ENCODE measurements around the gene CSH2.
"Not testable (repeated sequence)": the region's sequence is repeated elsewhere in the genome, so short reads cannot be mapped to it uniquely, and the experiment has no call there.

The CSH2 gene

DNA sequence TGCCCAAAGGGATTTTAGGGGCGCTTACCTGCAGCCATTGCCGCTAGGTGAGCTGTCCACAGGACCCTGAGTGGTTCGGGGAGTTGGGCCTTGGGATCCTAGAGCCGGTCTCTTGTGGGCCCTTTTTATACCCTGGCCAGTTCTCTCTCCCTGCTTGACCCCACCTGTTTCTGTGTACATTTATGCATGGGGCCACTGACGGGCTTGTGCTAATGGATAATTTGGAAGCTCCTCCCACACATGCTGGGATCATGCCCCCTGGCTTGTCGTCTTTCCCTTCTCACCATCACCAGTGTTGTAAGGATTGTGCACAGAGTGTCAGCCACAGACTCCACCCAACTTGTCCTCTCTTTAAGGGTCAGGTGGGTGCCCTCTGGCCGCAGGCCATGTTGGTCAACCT is at the start of gene CSH2:
CSH2 (minus strand) TSS at position 101 of the 400 bp plus-strand sequence; CDS start at position 38, 63 bp downstream.
- intact Hi-C loops (cut with DNase I) = not testable (repeated sequence)
- DNase-seq = peak in 1 of 10 donors; percentile 18

DNA sequence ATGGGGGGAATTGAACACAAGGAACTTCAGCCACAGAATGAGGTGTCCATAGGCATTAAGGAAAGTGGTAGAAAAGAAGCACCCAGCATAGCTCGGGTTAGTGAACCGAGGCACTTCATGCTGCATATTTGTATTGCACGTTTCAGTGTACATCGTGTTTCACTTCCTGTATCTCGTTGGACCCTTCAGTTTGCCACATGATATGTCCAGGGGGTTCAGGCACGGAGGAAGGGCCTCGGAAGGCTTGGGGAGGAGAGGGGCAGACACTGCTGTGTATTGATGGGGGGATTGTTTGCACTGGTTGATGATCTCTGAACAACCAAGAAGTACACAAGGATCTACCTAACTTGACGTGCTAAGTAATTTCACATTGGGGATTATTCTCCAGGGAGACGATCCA is 48.9 kb upstream of the CSH2 start:
- peak in 2 of 10 donors; percentile 3 to 42 for DNase-seq
- intact Hi-C loops (cut with DNase I) = not testable (repeated sequence)

DNA sequence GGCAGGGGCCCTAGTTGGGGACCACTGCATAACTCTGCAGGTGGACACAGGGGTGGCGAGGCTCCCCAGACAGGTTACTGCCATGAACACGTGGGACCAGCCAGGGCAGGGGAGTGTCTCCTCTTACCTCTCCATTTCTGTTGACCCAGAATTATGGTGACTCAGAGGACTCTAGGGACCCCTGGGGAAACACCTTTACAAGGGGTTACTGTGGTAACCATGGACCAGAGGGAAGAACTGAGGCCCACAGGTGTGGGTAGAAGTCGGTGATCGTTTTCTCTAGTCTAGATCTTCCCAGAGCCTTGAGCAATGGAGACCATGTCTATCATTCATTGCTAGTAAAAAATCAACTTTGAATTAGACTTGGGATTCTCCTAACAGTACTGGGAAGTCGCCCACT is 47.3 kb upstream of the CSH2 start:
- intact Hi-C loops (cut with DNase I) = not testable (repeated sequence)
- peak in 2 of 10 donors; percentile 15 to 45 for DNase-seq

DNA sequence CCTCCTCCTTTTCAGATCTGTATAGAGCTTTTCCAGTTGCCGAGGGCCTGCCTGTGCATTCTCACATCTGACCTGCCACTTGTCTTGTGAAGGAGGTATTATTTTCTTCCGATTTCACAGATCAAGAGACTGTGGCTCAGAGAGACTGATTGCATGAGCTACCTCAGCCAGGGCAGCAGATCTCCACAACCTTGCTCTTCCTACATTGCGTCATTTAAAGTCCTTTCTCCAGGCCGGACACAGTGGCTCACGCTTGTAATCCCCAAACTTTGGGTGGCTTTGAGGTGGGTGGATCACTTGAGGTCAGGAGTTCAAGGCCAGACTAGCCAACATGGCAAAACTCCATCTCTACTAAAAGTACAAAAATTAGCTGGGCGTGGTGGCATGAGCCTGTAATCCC is 46.6 kb upstream of the CSH2 start:
- intact Hi-C loops (cut with DNase I); DNase-seq: not testable (repeated sequence)

DNA sequence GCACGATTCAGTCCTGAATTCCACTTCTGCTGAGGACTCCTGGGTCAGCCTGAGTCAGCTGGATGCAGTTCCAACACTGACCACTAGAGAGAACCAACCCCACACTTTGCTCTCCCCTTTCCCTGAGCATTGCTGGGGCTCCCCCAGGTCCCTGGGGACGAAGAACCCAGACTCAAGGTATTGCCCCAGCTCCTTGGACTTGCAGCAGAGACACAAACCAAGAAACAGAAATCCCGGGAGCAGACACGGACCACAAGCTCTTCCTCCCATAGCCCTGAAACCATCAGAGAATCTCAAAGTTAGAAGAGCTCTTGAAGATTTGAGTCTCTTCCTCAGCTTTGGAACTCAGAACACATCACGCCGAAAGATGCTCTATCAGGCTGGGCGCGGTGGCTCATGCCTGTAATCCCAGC is 45.8 kb upstream of the CSH2 start:
- intact Hi-C loops (cut with DNase I) = loop anchor here (5.0 to 10.0 kb wide), 3 partner anchors 108 to 365 kb away; partner anchors contain the start of gene ERN1
- peak in 7 of 10 donors; percentile 18 to 82 (median 44) for DNase-seq

DNA sequence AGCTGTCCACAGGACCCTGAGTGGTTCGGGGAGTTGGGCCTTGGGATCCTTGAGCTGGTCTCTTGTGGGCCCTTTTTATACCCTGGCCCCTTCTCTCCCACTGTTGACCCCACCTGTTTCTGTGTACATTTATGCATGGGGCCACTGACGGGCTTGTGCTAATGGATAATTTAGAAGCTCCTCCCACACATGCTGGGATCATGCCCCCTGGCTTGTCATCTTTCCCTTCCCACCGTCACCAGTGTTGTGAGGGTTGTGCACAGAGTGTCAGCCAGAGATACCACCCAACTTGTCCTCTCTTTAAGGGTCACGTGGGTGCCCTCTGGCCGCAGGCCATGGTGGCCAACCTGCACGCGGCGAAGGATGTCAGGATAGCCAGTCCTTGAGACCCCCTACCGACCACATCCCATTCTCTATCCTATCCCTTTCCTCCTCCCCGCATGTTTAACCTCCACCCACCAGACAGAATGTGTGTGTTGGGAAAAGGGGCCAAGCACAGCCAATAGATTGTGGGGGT is 45.4 kb upstream of the CSH2 start, which contains the start of gene GH1:
GH1 (minus strand) TSS at position 51 of the 517 bp plus-strand sequence. CDS start 63 bp downstream, outside the sequence.
- intact Hi-C loops (cut with DNase I) = loop anchor here (5.0 to 10.0 kb wide), 3 partner anchors 108 to 366 kb away; partner anchors contain the start of gene ERN1
- peak in 2 of 10 donors; percentile 45 to 62 for DNase-seq

DNA sequence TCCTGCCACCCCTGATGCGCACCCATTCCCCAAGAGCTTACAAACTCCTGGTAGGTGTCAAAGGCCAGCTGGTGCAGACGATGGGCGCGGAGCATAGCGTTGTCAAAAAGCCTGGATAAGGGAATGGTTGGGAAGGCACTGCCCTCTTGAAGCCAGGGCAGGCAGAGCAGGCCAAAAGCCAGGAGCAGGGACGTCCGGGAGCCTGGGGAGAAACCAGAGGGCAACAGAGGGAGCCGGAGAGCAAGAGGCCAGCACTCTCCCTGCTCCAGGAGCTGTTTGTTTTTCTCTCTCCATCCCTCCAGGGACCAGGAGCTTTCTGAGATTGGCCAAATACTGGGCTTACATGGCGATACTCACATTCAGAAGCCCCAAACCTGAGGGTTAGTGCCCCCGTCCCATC is 44.8 kb upstream of the CSH2 start:
- intact Hi-C loops (cut with DNase I) = loop anchor here (5.0 to 10.0 kb wide), 3 partner anchors 109 to 366 kb away; partner anchors contain the start of gene ERN1

DNA sequence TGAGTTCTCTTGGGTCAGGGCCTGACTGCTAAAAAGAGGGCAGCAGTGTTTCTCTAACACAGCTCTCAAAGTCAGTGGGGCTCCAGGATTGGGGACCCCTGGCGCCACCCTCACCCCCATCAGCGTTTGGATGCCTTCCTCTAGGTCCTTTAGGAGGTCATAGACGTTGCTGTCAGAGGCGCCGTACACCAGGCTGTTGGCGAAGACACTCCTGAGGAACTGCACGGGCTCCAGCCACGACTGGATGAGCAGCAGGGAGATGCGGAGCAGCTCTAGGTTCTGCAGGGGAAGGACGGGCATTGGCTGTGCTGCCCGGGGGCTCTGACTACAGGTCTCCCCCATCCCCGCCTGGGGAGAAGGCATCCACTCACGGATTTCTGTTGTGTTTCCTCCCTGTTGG is 44.2 kb upstream of the CSH2 start:
- DNase-seq = peak in 2 of 10 donors; percentile 37 to 65
- intact Hi-C loops (cut with DNase I) = loop anchor here (5.0 to 10.0 kb wide), 3 partner anchors 110 to 367 kb away; partner anchors contain the start of gene ERN1

More for the DNA sequence above, 44.8 kb upstream of the CSH2 start:
- DNase-seq = peak in 2 of 10 donors; percentile 19 to 61

DNA sequence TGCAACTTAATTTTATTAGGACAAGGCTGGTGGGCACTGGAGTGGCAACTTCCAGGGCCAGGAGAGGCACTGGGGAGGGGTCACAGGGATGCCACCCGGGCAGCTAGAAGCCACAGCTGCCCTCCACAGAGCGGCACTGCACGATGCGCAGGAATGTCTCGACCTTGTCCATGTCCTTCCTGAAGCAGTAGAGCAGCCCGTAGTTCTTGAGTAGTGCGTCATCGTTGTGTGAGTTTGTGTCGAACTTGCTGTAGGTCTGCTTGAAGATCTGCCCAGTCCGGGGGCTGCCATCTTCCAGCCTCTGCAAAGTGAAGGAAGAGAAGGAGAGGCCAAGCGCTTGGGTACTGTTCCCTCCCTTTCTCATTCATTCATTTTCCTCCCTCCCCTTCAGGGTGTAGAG is 43.7 kb upstream of the CSH2 start:
- intact Hi-C loops (cut with DNase I) = loop anchor here (5.0 to 10.0 kb wide), 3 partner anchors 110 to 368 kb away; partner anchors contain the start of gene ERN1
- DNase-seq = not testable (repeated sequence)

DNA sequence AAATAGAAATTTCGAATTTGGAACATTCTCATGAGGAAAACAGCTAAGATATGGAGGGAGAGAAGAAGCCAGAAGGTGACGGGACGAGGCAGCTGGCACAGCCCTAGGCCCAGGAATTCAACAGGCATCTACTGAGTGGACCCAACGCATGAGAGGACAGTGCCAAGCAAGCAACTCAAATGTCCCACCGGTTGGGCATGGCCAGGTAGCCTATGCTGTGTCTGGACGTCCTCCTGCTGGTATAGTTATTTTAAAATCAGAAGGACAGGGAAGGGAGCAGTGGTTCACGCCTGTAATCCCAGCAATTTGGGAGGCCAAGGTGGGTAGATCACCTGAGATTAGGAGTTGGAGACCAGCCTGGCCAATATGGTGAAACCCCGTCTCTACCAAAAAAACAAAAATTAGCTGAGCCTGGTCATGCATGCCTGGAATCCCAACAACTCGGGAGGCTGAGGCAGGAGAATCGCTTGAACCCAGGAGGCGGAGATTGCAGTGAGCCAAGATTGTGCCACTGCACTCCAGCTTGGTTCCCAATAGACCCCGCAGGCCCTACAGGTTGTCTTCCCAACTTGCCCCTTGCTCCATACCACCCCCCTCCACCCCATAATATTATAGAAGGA is 43.2 kb upstream of the CSH2 start:
- intact Hi-C loops (cut with DNase I) = loop anchor here (5.0 to 10.0 kb wide), 3 partner anchors 111 to 368 kb away; partner anchors contain the start of gene ERN1
- peak in 2 of 10 donors; percentile 24 to 66 for DNase-seq

DNA sequence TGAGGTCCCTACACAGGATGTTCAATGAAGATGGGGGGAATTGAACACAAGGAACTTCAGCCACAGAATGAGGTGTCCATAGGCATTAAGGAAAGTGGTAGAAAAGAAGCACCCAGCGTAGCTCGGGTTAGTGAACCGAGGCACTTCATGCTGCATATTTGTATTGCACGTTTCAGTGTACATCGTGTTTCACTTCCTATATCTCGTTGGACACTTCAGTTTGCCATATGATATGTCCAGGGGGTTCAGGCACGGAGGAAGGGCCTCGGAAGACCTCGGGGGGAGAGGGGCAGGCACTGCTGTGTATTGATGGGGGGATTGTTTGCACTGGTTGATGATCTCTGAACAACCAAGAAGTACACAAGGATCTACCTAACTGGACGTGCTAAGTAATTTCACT is 42.3 kb upstream of the CSH2 start:
- peak in 1 of 10 donors; percentile 53 for DNase-seq
- intact Hi-C loops (cut with DNase I) = loop anchor here (5.0 to 10.0 kb wide), 3 partner anchors 112 to 369 kb away; partner anchors contain the start of gene ERN1

DNA sequence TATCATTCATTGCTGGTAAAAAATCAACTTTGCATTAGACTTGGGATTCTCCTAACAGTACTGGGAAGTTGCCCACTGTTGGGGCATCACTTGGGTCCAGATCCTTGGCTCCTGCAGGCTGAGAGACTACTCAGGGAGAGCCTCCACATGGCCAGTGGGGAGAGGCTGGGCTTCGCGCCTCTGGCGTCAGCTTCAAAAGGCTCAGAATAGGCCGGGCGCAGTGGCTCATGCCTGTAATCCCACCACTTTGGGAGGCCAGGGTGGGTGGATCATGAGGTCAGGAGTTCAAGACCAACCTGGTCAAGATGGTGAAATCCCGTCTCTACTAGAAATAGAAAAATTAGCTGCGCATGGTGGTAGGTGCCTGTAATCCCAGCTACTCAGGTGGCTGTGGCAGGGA is 41.0 kb upstream of the CSH2 start:
- peak in 1 of 10 donors; percentile 37 for DNase-seq
- intact Hi-C loops (cut with DNase I) = loop anchor here (10.0 kb wide), 1 partner anchor 370 kb away; no protein-coding TSS in a partner anchor

DNA sequence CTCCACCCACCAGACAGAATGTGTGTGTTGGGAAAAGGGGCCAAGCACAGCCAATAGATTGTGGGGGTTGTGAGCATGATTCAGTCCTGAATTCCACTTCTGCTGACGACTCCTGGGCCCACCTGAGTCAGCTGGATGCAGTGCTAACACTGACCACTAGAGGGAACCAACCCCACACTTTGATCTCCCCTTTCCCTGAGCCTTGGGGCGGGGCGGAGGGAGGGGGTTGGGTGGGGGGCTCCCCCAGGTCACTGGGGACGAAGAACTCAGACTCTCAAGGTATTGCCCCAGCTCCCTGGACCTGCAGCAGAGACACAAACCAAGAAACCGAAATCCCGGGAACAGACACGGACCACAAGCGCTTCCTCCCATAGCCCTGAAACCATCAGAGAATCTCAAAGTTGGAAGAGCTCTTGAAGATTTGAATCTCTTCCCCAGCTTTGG is 38.2 kb upstream of the CSH2 start:
- intact Hi-C loops (cut with DNase I) = loop anchor here (10.0 kb wide), 1 partner anchor 373 kb away; no protein-coding TSS in a partner anchor
- peak in 5 of 10 donors; percentile 32 to 72 (median 39) for DNase-seq

DNA sequence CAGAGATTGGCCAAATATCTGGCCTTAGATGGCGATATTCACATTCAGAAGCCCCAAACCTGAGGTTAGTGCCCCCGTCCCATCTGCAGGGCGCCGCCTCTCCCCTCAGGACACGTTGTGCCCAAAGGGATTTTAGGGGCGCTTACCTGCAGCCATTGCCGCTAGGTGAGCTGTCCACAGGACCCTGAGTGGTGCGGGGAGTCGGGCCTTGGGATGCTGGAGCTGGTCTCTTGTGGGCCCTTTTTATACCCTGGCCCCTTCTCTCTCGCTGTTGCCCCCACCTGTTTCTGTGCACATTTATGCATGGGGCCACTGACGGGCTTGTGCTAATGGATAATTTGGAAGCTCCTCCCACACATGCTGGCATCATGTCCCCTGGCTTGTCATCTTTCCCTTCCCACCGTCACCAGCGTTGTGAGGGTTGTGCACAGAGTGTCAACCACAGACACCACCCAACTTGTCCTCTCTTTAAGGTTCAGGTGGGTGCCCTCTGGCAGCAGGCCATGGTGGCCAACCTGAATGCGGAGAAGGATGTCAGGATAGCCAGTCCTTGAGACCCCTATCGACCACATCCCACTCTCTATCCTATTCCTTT is 37.7 kb upstream of the CSH2 start, which contains the start of gene CSHL1:
CSHL1 (minus strand) TSS at position 218 of the 595 bp plus-strand sequence; CDS start at position 156, 62 bp downstream.
- intact Hi-C loops (cut with DNase I) = loop anchor here (10.0 kb wide), 1 partner anchor 374 kb away; no protein-coding TSS in a partner anchor
- peak in 1 of 10 donors; percentile 65 for DNase-seq

DNA sequence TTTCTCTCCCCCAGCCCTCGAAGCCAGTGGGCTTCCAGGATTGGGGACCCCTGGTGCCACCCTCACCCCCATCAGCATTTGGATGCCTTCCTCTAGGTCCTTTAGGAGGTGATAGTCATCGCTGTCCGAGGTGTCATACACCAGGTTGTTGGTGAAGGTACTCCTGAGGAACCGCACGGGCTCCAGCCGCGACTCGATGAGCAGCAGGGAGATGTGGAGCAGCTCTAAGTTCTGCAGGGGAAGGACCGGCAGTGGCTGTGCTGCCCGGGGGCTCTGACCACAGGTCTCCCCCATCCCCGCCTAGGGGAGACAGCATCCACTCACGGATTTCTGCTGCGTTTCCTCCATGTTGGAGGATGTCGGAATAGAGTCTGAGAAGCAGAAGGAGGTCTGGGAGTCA is 36.6 kb upstream of the CSH2 start:
- DNase-seq = peak in 1 of 10 donors; percentile 61
- intact Hi-C loops (cut with DNase I) = loop anchor here (10.0 kb wide), 1 partner anchor 375 kb away; no protein-coding TSS in a partner anchor

DNA sequence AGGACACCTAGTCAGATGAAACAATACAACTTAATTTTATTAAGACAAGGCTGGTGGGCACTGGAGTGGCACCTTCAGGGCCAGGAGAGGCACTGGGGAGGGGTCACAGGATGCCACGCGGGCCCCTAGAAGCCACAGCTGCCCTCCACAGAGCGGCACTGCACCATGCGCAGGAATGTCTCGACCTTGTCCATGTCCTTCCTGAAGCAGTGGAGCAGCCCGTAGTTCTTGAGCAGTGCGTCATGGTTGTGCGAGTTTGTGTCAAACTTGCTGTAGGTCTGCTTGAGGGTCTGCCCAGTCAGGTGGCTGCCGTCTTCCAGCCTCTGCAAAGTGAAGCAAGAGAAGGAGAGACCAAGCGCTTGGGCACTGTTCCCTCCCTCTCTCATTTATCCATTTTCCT is 36.1 kb upstream of the CSH2 start:
- peak in 1 of 10 donors; percentile 54 for DNase-seq
- intact Hi-C loops (cut with DNase I) = not testable (repeated sequence)

DNA sequence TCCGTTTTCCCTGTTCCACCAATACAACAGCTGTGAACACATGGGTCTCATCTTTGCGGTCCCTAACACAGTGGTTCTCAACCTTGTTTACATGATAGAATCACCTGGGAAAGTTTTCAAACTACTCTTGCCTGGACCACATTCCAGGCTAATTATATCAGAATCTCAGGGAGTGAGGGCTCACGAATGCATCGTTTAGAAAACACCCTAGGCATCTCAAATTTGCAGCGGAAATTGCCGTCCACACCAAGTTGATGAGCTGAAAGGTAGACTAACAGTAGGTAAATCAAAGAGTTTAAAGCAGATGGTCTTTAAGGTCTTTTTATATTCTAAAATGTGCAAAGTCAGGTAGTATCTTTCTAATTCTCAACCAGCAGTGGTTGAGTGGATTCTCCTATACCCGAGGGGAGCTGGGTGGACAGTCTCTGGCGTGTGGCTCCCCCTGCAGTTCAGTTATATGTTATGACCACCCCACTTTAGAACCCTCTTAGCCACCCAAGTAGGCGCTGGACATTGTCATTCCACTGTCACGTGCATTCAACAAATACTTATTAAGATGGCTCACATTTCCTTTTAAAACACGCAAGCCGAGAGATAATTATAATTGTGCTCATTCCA is 33.8 kb upstream of the CSH2 start:
- intact Hi-C loops (cut with DNase I) = not testable (repeated sequence)
- DNase-seq = peak in 1 of 10 donors; percentile 27

DNA sequence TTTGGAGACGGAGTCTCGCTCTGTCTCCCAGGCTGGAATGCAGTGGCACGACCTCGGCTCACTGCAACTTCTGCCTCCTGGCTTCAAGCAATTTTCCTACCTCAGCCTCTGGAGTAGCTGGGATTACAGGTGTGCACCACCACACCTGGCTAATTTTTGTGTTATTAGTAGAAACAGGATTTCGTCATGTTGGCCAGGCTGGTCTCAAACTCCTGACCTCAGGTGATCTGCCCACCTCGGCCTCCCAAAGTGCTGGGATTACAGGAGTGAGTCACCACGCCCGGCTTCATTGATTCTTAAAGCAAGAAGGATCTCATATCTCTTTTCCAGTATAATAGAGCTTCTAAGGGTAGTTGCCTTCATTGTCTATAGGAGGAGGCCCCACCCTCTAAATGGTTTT is 31.3 kb upstream of the CSH2 start:
- intact Hi-C loops (cut with DNase I) = not testable (repeated sequence)

DNA sequence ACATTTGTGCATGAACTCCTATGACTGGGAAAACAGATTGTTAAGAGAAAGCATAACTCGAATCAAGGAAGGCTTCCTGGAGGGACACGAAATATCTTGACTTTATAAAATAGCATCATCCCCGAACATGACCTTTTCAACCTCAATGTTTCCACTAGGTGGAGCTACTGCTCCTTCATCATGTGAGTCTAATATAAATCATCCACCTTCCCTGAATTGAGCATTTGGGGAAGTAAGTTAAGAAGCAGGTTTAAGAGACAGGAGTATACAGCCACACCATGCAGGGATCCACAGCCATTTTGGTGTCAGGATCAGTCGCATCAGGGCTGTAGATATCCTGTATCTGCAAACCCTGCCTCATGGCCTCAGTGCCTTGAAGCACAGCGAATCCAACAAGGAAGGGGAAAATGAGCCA is 30.3 kb upstream of the CSH2 start:
- intact Hi-C loops (cut with DNase I); DNase-seq: not testable (repeated sequence)

More for the DNA sequence above, 31.3 kb upstream of the CSH2 start:
- DNase-seq = peak in 1 of 10 donors; percentile 25

DNA sequence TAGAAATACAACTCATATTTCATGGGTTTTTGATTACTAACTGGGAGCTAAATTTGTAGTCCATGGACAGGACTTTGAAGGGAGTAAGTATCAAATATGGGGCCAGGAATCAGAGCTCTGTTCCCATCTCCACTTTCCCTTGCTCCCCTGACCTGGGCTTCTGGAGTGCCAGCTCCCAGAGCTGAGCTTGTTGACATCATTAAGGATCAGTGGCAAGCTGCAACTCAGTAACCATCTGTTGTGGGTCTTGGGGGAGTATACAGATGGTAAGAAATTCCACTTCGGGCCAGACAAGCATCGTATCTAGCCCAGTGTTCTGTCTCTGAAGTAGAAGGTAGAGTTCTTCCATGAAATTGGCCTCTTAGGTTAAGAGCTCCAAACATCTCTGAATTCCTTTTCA is 28.5 kb upstream of the CSH2 start:
- intact Hi-C loops (cut with DNase I) = not testable (repeated sequence)
- DNase-seq = peak in 1 of 10 donors; percentile 17
